Measurements from ENCODE around the gene SPAG17. TPM values are rescaled to one million over a fixed set of nuclear protein-coding genes. Genes with fewer than 3 reads are reported as not detected.

The SPAG17 gene
- total RNA-seq, 2 donors from 2014 or later: not detected

- intact Hi-C loops (cut with DNase I): no loop called here
- H3K9me3 ChIP-seq: no peaks in the 10 kb centered on the region
- H3K4me1 ChIP-seq: no peaks in the 10 kb centered on the region
- H3K9ac ChIP-seq (ENCODE audit: low read depth in 2 of 2, low read length in 2 of 2): no peak overlapping the region
- no peak overlapping the region for H3K27ac ChIP-seq
- H3K27me3 ChIP-seq: no peaks in the 10 kb centered on the region
- no peaks in the 10 kb centered on the region for H3K36me3 ChIP-seq
- DNase-seq: no peak
- H3K4me3 ChIP-seq: no peak overlapping the region
- TF ChIP-seq CTCF (IDR thresholded peaks at IDR 0.05): no peak
These were observed 29.8 kb upstream of the SPAG17 start for GRCh38 chr1:118214866-118215265.

GRCh38 chr1:118210723-118211110, 25.7 kb upstream of the SPAG17 start:
- no peak overlapping the region for H3K4me3 ChIP-seq
- no peaks in the 10 kb centered on the region for H3K27me3 ChIP-seq
- no peak for TF ChIP-seq CTCF (IDR thresholded peaks at IDR 0.05)
- H3K9ac ChIP-seq (ENCODE audit: low read depth in 2 of 2, low read length in 2 of 2): no peak overlapping the region
- no peaks in the 10 kb centered on the region for H3K36me3 ChIP-seq
- no peaks in the 10 kb centered on the region for H3K9me3 ChIP-seq
- no peaks in the 10 kb centered on the region for H3K4me1 ChIP-seq
- no peak overlapping the region for H3K27ac ChIP-seq
- intact Hi-C loops (cut with DNase I): no loop called here
- DNase-seq: no peak

GRCh38 chr1:118210051-118210722, 25.2 kb upstream of the SPAG17 start:
- no peak for DNase-seq
- Histone ChIP-seq H3K27ac (no peak overlapping the region), H3K9me3 (no peaks in the 10 kb centered on the region), H3K9ac (ENCODE audit: low read depth in 2 of 2, low read length in 2 of 2) (no peak overlapping the region), H3K4me1 (no peaks in the 10 kb centered on the region), H3K27me3 (no peaks in the 10 kb centered on the region), H3K36me3 (no peaks in the 10 kb centered on the region), H3K4me3 (no peak overlapping the region)
- TF ChIP-seq CTCF (IDR thresholded peaks at IDR 0.05): no peak
- intact Hi-C loops (cut with DNase I): no loop called here

- DNase-seq: no peak
These were observed 24.6 kb upstream of the SPAG17 start for GRCh38 chr1:118209648-118210047.

GRCh38 chr1:118206966-118207365, 21.9 kb upstream of the SPAG17 start:
- H3K4me3 ChIP-seq: no peak overlapping the region
- no peaks in the 10 kb centered on the region for H3K36me3 ChIP-seq
- no peak for TF ChIP-seq CTCF (IDR thresholded peaks at IDR 0.05)
- no peaks in the 10 kb centered on the region for H3K27me3 ChIP-seq
- no peak for DNase-seq
- H3K27ac ChIP-seq: no peak overlapping the region
- H3K9ac ChIP-seq (ENCODE audit: low read depth in 2 of 2, low read length in 2 of 2): no peak overlapping the region
- H3K4me1 ChIP-seq: no peaks in the 10 kb centered on the region
- intact Hi-C loops (cut with DNase I): no loop called here
- no peaks in the 10 kb centered on the region for H3K9me3 ChIP-seq

More at GRCh38 chr1:118209648-118210047, 24.6 kb upstream of the SPAG17 start:
- no peaks in the 10 kb centered on the region for H3K36me3 ChIP-seq
- H3K27ac ChIP-seq: no peak overlapping the region
- no peak overlapping the region for H3K9ac ChIP-seq (ENCODE audit: low read depth in 2 of 2, low read length in 2 of 2)
- no peaks in the 10 kb centered on the region for H3K27me3 ChIP-seq
- TF ChIP-seq CTCF (IDR thresholded peaks at IDR 0.05): no peak
- no peak overlapping the region for H3K4me3 ChIP-seq
- no peaks in the 10 kb centered on the region for H3K9me3 ChIP-seq
- intact Hi-C loops (cut with DNase I): no loop called here
- H3K4me1 ChIP-seq: no peaks in the 10 kb centered on the region

Measured in colonic mucosa (tissue), 4 donors.